A549 (cell line): ENCODE data around the gene DHX32. TPM values are rescaled to one million over a fixed set of nuclear protein-coding genes. Genes with fewer than 3 reads are reported as not detected.

ENCODE experiments used
- ATAC-seq, 2 experiments: fragments of 200-7000 bp in 1 of 2; fragments of >200 bp in 1 of 2; cut with Nextera tagmentation in 1 of 2; cut with Tn5 transposase in 1 of 2; 3 replicates each; pipeline versions ENCODE4 v1.8.0 to v1.9.1; 2018 to 2020; ENCODE audit warnings: mild to moderate bottlenecking in 1 of 2, moderate library complexity in 1 of 2
- CTCF ChIA-PET: fragments of 300-600 bp; sonication (Branson Sonifier 250); formaldehyde crosslinking; extraction: SDS; loops from one replicate; lab custom pipeline; 2021; ENCODE audit warnings: antibody characterized with exemption, inconsistent platforms; lab: Yijun Ruan, JAX
- POLR2A ChIA-PET: fragments of 350-600 bp; formaldehyde crosslinking; extraction: SDS; loops from one replicate; lab custom pipeline; 2021; ENCODE audit warnings: antibody characterized with exemption, inconsistent platforms; lab: Yijun Ruan, JAX
- DNase-seq, 2 experiments: peaks; one replicate each; pipeline versions ENCODE4 v3.0.0 to v3.0.0-alpha.2; 2011 to 2016; ENCODE audit warnings: low read depth in 1 of 2, low spot score in 1 of 2
- FAIRE-seq: peaks from 2 replicates; lab custom pipeline; 2011; peaks lifted over from hg19 to GRCh38; lab: Jason Lieb, UNC
- H3K27ac ChIP-seq, 2 experiments: fragments of >200 bp; sonication (Bioruptor Twin); formaldehyde crosslinking; 3 replicates each; pipeline ENCODE4 v1.5.1; 2016 to 2017
- H3K4me1 ChIP-seq: fragments of >200 bp; sonication (Bioruptor Twin); formaldehyde crosslinking; 3 replicates; pipeline ENCODE4 v1.6.1; 2016
- H3K4me2 ChIP-seq: fragments of >200 bp; sonication (Bioruptor Twin); formaldehyde crosslinking; 3 replicates; pipeline ENCODE4 v1.6.1; 2016
- H3K4me3 ChIP-seq: fragments of >200 bp; sonication (Bioruptor Twin); formaldehyde crosslinking; 3 replicates; pipeline ENCODE4 v1.5.1; 2016
- H3K9me3 ChIP-seq: fragments of >200 bp; sonication (Bioruptor Twin); formaldehyde crosslinking; 3 replicates; pipeline ENCODE4 v1.6.1; 2016
- EHF ChIP-seq: fragments of 250-450 bp; sonication (Bioruptor Pico); IDR thresholded peaks from 2 replicates; pipeline ENCODE4 v1.5.0; 2020; ENCODE audit warnings: mild to moderate bottlenecking
- EHMT2 ChIP-seq: fragments of 200-600 bp; sonication (generic); IDR thresholded peaks from 2 replicates; pipeline ENCODE4 v1.6.1; 2016; ENCODE audit warnings: antibody characterized with exemption, low read depth, mild to moderate bottlenecking, moderate library complexity
- ESRRA ChIP-seq: fragments of 150-350 bp; IDR thresholded peaks from 2 replicates; pipeline ENCODE4 v1.6.1; 2014; ENCODE audit warnings: mild to moderate bottlenecking, low read length, borderline replicate concordance
- FOXS1 ChIP-seq: fragments of 250-450 bp; sonication (Bioruptor Pico); IDR thresholded peaks from 2 replicates; pipeline ENCODE4 v1.5.0; 2020; ENCODE audit warnings: mild to moderate bottlenecking, moderate library complexity
- GATA3 ChIP-seq: IDR thresholded peaks from 2 replicates; pipeline ENCODE4 v1.6.1; 2012; ENCODE audit warnings: borderline replicate concordance
- HDAC2 ChIP-seq: fragments of 200-600 bp; sonication (generic); IDR thresholded peaks from 2 replicates; pipeline ENCODE4 v1.6.1; 2016
- HOXA7 ChIP-seq: fragments of 250-450 bp; sonication (Bioruptor Pico); IDR thresholded peaks from 2 replicates; pipeline ENCODE4 v1.5.0; 2020; ENCODE audit warnings: mild to moderate bottlenecking, moderate library complexity
- JUNB ChIP-seq: fragments of >200 bp; sonication (Bioruptor Twin); formaldehyde crosslinking; IDR thresholded peaks from 2 replicates; pipeline ENCODE4 v1.6.1; 2016
- KDM1A ChIP-seq: fragments of 200-600 bp; sonication (generic); IDR thresholded peaks from 2 replicates; pipeline ENCODE4 v1.6.1; 2016; ENCODE audit warnings: low read depth, mild to moderate bottlenecking
- MAFK ChIP-seq: fragments of 450-650 bp; IDR thresholded peaks from 2 replicates; pipeline ENCODE4 v1.6.1; 2014; ENCODE audit not compliant: partially characterized antibody
- MAZ ChIP-seq: fragments of 150-350 bp; IDR thresholded peaks from 2 replicates; pipeline ENCODE4 v1.6.1; 2014; ENCODE audit warnings: antibody characterized with exemption, low read depth, low read length, borderline replicate concordance
- NFE2L2 ChIP-seq: fragments of 150-350 bp; conservative IDR thresholded peaks from 2 replicates; pipeline ENCODE4 v1.6.1; 2014; ENCODE audit warnings: low read length
- NR3C1 ChIP-seq: fragments of >200 bp; sonication (Bioruptor Twin); formaldehyde crosslinking; IDR thresholded peaks from 3 replicates; pipeline ENCODE4 v1.6.1; 2017
- RARB ChIP-seq: fragments of 250-450 bp; sonication (Bioruptor Pico); IDR thresholded peaks from 2 replicates; pipeline ENCODE4 v1.8.0; 2021; ENCODE audit warnings: mild to moderate bottlenecking, moderate library complexity
- RCOR1 ChIP-seq: fragments of 150-350 bp; IDR thresholded peaks from 2 replicates; pipeline ENCODE4 v1.6.1; 2014; ENCODE audit warnings: antibody characterized with exemption, low read length, low read depth
- RFX5 ChIP-seq: fragments of 450-650 bp; IDR thresholded peaks from 2 replicates; pipeline ENCODE4 v1.7.1; 2014; ENCODE audit warnings: antibody characterized with exemption, mild to moderate bottlenecking, moderate library complexity
- TFCP2L1 ChIP-seq: fragments of 250-450 bp; sonication (Bioruptor Pico); IDR thresholded peaks from 2 replicates; pipeline ENCODE4 v1.5.0; 2021; ENCODE audit warnings: mild to moderate bottlenecking
- ZC3H11A ChIP-seq: fragments of 450-650 bp; IDR thresholded peaks from 2 replicates; pipeline ENCODE4 v1.6.1; 2014; ENCODE audit warnings: antibody characterized with exemption, mild to moderate bottlenecking
- ZFP36 ChIP-seq: fragments of 450-650 bp; IDR thresholded peaks from 2 replicates; pipeline ENCODE4 v1.6.1; 2014; ENCODE audit warnings: borderline replicate concordance; ENCODE audit not compliant: partially characterized antibody
- ZNF302 ChIP-seq: fragments of 250-450 bp; sonication (Bioruptor Pico); IDR thresholded peaks from 2 replicates; pipeline ENCODE4 v1.9.0; 2021; ENCODE audit warnings: inconsistent platforms, mild to moderate bottlenecking, moderate library complexity
- ZSCAN20 ChIP-seq: fragments of 250-450 bp; sonication (Bioruptor Pico); IDR thresholded peaks from 2 replicates; pipeline ENCODE4 v1.8.0; 2022; ENCODE audit warnings: mild to moderate bottlenecking, moderate library complexity
- WGBS: methylation state at CpG from one replicate; pipeline ENCODE4 v1.1.6; 2017; ENCODE audit errors: missing lambda C conversion rate; 5-methylcytosine and 5-hydroxymethylcytosine counted together
- polyA plus RNA-seq, 4 experiments: library from polyadenylated mRNA; depleted of rRNA in 3 of 4; stranded (reverse); fragments of >200 nt; fragmentation: RNase III in 1 of 4; extraction: RNeasy Plus Mini Kit Qiagen cat#74134 plus additional on column Dnase treatment in 1 of 4; gene quantifications; 2 replicates in 3 of 4; 3 replicates in 1 of 4; pipeline ENCODE4 v1.2.3, GENCODE V29; 2011 to 2017
- TF ChIP-seq, protein P1 (sequence below): fragments of >200 bp; sonication (Bioruptor Twin); formaldehyde crosslinking; IDR thresholded peaks from 3 replicates; pipeline ENCODE4 v1.5.1; 2016
- TF ChIP-seq, protein P2 (sequence below): fragments of 250-450 bp; sonication (Bioruptor Pico); IDR thresholded peaks from 2 replicates; pipeline ENCODE4 v1.5.0; 2020; ENCODE audit warnings: low read depth, mild to moderate bottlenecking, moderate library complexity
- TF ChIP-seq, protein P3 (sequence below): IDR thresholded peaks from 2 replicates; pipeline ENCODE4 v1.6.1; 2012; ENCODE audit warnings: low read depth, borderline replicate concordance
- TF ChIP-seq, protein P4 (sequence below): IDR thresholded peaks from 2 replicates; pipeline ENCODE4 v1.6.1; 2012
- TF ChIP-seq, protein P5 (sequence below): fragments of 250-450 bp; sonication (Bioruptor Pico); IDR thresholded peaks from 2 replicates; pipeline ENCODE4 v1.5.0; 2021; ENCODE audit warnings: mild to moderate bottlenecking, moderate library complexity, borderline replicate concordance
- TF ChIP-seq, protein P6 (sequence below): fragments of 450-650 bp; IDR thresholded peaks from 2 replicates; pipeline ENCODE4 v1.6.1; 2014; ENCODE audit warnings: antibody characterized with exemption

DHX32 gene
- polyA plus RNA-seq, 2 of the 4 experiments (the other 2 are of a cell fraction), result 37.4 to 61.8 TPM

DNA sequence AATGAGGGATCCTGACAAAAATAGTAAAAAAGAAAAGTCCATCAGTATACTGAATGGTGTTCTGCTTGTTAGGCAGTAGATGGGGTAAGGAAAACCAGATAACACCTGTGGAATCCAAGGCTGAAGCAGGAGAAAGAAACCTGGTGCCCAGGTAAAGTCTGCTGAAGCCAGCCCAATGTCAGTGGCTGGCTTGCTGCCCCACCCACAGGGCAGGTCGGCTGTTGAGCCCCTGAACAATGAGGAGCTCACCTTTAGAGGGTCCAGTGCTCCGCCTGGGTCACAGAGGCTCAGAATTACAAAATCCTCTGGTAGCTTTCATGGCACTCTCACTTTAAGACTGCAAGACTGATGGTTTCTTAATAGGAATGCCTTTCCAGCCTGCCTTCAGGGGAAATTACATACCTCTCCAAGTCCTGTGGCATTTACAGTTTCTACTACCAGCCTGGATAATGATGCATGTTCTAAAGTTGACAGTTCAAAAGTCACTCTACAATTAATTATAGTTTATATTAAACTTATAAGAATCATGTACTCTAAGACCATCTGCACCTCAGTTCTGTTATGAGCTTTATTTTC is 23.8 kb downstream of the DHX32 start:
- no peak for FAIRE-seq
- no peak overlapping the region for H3K27ac ChIP-seq
- no peak overlapping the region for H3K4me2 ChIP-seq
- TF ChIP-seq HDAC2 (no peak), HOXA7 (CRISPR knock-in tag) (no peak), ESRRA (no peak)
- TF ChIP-seq, protein P1, sequence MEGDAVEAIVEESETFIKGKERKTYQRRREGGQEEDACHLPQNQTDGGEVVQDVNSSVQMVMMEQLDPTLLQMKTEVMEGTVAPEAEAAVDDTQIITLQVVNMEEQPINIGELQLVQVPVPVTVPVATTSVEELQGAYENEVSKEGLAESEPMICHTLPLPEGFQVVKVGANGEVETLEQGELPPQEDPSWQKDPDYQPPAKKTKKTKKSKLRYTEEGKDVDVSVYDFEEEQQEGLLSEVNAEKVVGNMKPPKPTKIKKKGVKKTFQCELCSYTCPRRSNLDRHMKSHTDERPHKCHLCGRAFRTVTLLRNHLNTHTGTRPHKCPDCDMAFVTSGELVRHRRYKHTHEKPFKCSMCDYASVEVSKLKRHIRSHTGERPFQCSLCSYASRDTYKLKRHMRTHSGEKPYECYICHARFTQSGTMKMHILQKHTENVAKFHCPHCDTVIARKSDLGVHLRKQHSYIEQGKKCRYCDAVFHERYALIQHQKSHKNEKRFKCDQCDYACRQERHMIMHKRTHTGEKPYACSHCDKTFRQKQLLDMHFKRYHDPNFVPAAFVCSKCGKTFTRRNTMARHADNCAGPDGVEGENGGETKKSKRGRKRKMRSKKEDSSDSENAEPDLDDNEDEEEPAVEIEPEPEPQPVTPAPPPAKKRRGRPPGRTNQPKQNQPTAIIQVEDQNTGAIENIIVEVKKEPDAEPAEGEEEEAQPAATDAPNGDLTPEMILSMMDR, result no peak
- 86% methylated on average over 2 of the region's 2 CpGs for WGBS
- POLR2A ChIA-PET, result no interaction called here
- no peaks in the 10 kb centered on the region for H3K9me3 ChIP-seq
- no peak overlapping the region for H3K4me3 ChIP-seq
- H3K4me1 ChIP-seq, result no peaks in the 10 kb centered on the region
- no peak for ATAC-seq
- DNase-seq, result no peak
- CTCF ChIA-PET, result interaction anchor here (0.6 to 2.5 kb wide), 9 partner anchors 8 to 715 kb away, joined by 3 to 9 read pairs (median 3); partner anchors contain the start of genes BCCIP and UROS

DNA sequence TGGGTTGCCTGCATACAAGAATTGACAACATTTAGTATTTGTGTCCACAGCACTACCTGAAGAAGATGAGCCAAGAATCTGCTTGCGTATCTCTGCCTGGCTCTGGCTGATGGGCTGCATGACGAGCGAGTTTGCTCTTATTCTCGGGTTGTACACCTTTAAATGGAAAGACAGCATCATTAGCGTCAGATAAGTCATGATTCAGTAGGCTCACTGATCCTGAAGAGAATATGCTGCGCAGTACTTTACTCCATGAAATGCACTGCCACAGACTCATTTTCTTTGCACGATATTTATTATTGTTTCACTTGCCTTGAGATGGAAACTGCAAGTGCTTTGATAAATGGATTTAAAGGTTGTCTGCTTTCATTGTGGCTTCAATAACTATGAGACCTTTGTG is 28.6 kb downstream of the DHX32 start:
- POLR2A ChIA-PET, result no interaction called here
- CTCF ChIA-PET, result interaction anchor here (1.6 kb wide), 1 partner anchor 16 kb away, joined by 4 read pairs; no protein-coding TSS in a partner anchor
- H3K4me2 ChIP-seq, result no peak overlapping the region
- DNase-seq (no peak), ATAC-seq (no peak), FAIRE-seq (no peak)
- H3K4me1 ChIP-seq, result no peaks in the 10 kb centered on the region
- H3K4me3 ChIP-seq, result no peak overlapping the region
- no peak overlapping the region for H3K27ac ChIP-seq
- H3K9me3 ChIP-seq, result no peaks in the 10 kb centered on the region
- 93% methylated on average over 7 of the region's 7 CpGs for WGBS
- no peak for TF ChIP-seq HOXA7 (CRISPR knock-in tag)
- TF ChIP-seq FOXS1, result no peak
- no peak for TF ChIP-seq RARB (CRISPR knock-in tag)
- no peak for TF ChIP-seq ZSCAN20
- TF ChIP-seq NFE2L2, result no peak
- no peak for TF ChIP-seq RFX5
- TF ChIP-seq GATA3, result no peak
- no peak for TF ChIP-seq JUNB
- TF ChIP-seq ZC3H11A, result no peak
- TF ChIP-seq MAZ, result no peak
- TF ChIP-seq ZFP36, result no peak
- TF ChIP-seq EHF (CRISPR knock-in tag), result no peak
- TF ChIP-seq, protein P2, sequence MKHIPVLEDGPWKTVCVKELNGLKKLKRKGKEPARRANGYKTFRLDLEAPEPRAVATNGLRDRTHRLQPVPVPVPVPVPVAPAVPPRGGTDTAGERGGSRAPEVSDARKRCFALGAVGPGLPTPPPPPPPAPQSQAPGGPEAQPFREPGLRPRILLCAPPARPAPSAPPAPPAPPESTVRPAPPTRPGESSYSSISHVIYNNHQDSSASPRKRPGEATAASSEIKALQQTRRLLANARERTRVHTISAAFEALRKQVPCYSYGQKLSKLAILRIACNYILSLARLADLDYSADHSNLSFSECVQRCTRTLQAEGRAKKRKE (CRISPR knock-in tag), result no peak
- no peak for TF ChIP-seq ZNF302 (CRISPR knock-in tag)
- no peak for TF ChIP-seq MAFK
- no peak for TF ChIP-seq TFCP2L1 (CRISPR knock-in tag)
- TF ChIP-seq KDM1A, result no peak

DNA sequence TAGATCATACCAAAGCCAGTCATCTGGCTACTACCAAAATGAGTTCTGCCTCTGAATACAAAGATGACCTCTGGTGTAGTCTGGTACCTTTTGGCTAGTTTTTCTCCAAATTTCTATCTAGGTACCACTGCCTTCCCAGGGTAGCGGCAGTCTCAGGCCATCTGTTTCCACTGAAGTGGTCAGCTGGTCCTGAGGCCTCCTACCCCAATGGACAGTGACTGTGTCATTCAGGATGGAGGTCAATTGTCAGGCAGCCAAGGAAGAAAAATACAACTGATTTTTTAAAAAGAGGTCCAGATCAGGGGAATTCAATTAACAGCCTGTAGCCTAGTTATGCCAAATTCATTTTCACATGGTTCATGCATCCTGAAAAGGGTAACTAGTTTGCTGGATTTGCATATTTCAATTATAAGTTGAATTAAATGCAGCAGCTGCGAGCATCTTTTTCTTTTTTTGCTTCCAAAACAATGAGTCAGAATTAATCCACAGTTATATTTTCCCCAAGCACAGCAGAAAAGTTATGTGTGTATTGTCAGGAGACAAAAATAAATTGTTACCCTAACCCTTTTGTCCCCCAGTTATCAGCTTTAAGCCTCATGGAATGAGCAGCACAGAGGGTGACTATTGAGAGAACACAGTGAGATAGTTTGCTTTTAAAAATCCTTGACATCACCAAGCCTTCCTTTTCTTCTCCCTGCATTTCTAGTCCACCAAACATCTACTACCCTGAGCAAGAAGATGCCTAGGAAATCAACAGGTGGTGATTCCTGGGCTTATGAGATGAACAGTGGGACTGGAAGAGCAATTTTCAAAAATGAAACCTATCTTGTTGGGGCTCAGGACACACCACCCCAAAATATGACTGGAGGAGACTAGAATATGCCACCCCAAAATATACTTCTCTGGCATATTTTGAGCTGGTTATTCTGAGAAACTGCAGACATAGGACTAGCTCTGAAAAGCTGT is 30.0 kb downstream of the DHX32 start:
- H3K27ac ChIP-seq, result no peak overlapping the region
- ChIA-PET CTCF (interaction anchor here (1.4 to 1.6 kb wide), 2 partner anchors 18 to 653 kb away, joined by 4 read pairs; no protein-coding TSS in a partner anchor), POLR2A (no interaction called here)
- FAIRE-seq, result no peak
- H3K4me2 ChIP-seq, result no peak overlapping the region
- no peaks in the 10 kb centered on the region for H3K4me1 ChIP-seq
- H3K9me3 ChIP-seq, result no peaks in the 10 kb centered on the region
- no peak for DNase-seq
- WGBS, result 96% methylated on average over 2 of the region's 2 CpGs
- ATAC-seq, result no peak
- H3K4me3 ChIP-seq, result no peak overlapping the region
- TF ChIP-seq RCOR1 (no peak), TFCP2L1 (CRISPR knock-in tag) (no peak), NR3C1 (no peak), NFE2L2 (no peak), EHMT2 (no peak)
- TF ChIP-seq, protein P3, sequence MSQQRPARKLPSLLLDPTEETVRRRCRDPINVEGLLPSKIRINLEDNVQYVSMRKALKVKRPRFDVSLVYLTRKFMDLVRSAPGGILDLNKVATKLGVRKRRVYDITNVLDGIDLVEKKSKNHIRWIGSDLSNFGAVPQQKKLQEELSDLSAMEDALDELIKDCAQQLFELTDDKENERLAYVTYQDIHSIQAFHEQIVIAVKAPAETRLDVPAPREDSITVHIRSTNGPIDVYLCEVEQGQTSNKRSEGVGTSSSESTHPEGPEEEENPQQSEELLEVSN, result no peak
- TF ChIP-seq, protein P4, sequence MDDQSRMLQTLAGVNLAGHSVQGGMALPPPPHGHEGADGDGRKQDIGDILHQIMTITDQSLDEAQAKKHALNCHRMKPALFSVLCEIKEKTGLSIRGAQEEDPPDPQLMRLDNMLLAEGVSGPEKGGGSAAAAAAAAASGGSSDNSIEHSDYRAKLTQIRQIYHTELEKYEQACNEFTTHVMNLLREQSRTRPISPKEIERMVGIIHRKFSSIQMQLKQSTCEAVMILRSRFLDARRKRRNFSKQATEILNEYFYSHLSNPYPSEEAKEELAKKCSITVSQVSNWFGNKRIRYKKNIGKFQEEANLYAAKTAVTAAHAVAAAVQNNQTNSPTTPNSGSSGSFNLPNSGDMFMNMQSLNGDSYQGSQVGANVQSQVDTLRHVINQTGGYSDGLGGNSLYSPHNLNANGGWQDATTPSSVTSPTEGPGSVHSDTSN, result no peak
- TF ChIP-seq, protein P5, sequence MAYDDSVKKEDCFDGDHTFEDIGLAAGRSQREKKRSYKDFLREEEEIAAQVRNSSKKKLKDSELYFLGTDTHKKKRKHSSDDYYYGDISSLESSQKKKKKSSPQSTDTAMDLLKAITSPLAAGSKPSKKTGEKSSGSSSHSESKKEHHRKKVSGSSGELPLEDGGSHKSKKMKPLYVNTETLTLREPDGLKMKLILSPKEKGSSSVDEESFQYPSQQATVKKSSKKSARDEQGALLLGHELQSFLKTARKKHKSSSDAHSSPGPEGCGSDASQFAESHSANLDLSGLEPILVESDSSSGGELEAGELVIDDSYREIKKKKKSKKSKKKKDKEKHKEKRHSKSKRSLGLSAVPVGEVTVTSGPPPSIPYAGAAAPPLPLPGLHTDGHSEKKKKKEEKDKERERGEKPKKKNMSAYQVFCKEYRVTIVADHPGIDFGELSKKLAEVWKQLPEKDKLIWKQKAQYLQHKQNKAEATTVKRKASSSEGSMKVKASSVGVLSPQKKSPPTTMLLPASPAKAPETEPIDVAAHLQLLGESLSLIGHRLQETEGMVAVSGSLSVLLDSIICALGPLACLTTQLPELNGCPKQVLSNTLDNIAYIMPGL (CRISPR knock-in tag), result no peak
- TF ChIP-seq, protein P6, sequence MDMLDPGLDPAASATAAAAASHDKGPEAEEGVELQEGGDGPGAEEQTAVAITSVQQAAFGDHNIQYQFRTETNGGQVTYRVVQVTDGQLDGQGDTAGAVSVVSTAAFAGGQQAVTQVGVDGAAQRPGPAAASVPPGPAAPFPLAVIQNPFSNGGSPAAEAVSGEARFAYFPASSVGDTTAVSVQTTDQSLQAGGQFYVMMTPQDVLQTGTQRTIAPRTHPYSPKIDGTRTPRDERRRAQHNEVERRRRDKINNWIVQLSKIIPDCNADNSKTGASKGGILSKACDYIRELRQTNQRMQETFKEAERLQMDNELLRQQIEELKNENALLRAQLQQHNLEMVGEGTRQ, result no peak
